Neuronal stem cell (in vitro differentiated cells): ENCODE data around the gene SH3TC2.

ENCODE experiments used
- DNase-seq: peaks from one replicate; pipeline ENCODE4 v3.0.0-alpha.2; 2013; ENCODE audit warnings: low spot score
- H2AFZ ChIP-seq: one replicate; pipeline ENCODE4 v1.6.1; 2013; ENCODE audit warnings: mild to moderate bottlenecking, low read length, inconsistent platforms
- H2AK5ac ChIP-seq: 2 replicates; pipeline ENCODE4 v1.6.1; 2013; ENCODE audit warnings: low read depth, mild to moderate bottlenecking, inconsistent platforms, low read length, moderate library complexity, mixed read lengths
- H2BK120ac ChIP-seq: 2 replicates; pipeline ENCODE4 v1.6.1; 2013; ENCODE audit warnings: low read depth, mild to moderate bottlenecking, inconsistent platforms, low read length, moderate library complexity, mixed read lengths
- H2BK12ac ChIP-seq: one replicate; pipeline ENCODE4 v1.6.1; 2013; ENCODE audit warnings: low read length, inconsistent platforms
- H2BK15ac ChIP-seq: 2 replicates; pipeline ENCODE4 v1.6.1; 2013; ENCODE audit warnings: mild to moderate bottlenecking, low read length, inconsistent platforms, mixed read lengths
- H2BK5ac ChIP-seq: one replicate; pipeline ENCODE4 v1.6.1; 2013; ENCODE audit warnings: inconsistent platforms, mild to moderate bottlenecking, low read length, moderate library complexity
- H3K14ac ChIP-seq: one replicate; pipeline ENCODE4 v1.6.1; 2013; ENCODE audit warnings: low read length, inconsistent platforms
- H3K18ac ChIP-seq: 2 replicates; pipeline ENCODE4 v1.6.1; 2013; ENCODE audit warnings: low read length, inconsistent platforms
- H3K23ac ChIP-seq: 2 replicates; pipeline ENCODE4 v1.6.1; 2013; ENCODE audit warnings: low read depth, mild to moderate bottlenecking, mixed read lengths, low read length, inconsistent platforms; ENCODE audit not compliant: poor library complexity
- H3K27ac ChIP-seq: replicated peaks from 3 replicates; pipeline ENCODE4 v1.5.1; 2013; ENCODE audit warnings: low read length, inconsistent platforms
- H3K27me3 ChIP-seq, 3 experiments: 2 replicates each; pipeline ENCODE4 v1.6.1; 2013; ENCODE audit warnings: low read length in 3 of 3, mild to moderate bottlenecking in 2 of 3, inconsistent platforms in 1 of 3, low read depth in 1 of 3, mixed read lengths in 1 of 3, moderate library complexity in 1 of 3; ENCODE audit not compliant: control insufficient read depth in 3 of 3, insufficient read depth in 3 of 3
- H3K36me3 ChIP-seq, 2 donors: replicated peaks in 1 of 2; 2 replicates each; pipeline ENCODE4 v1.6.1; 2013; ENCODE audit warnings: low read length in 2 of 2; ENCODE audit not compliant: control insufficient read depth in 2 of 2, insufficient read depth in 2 of 2
- H3K4ac ChIP-seq: 2 replicates; pipeline ENCODE4 v1.6.1; 2013; ENCODE audit warnings: inconsistent platforms, mild to moderate bottlenecking, low read length, moderate library complexity
- H3K4me1 ChIP-seq, 2 donors: 1 replicate in 1 of 2; 2 replicates in 1 of 2; pipeline ENCODE4 v1.6.1; 2013; ENCODE audit warnings: low read length in 2 of 2, low read depth in 1 of 2; ENCODE audit not compliant: control insufficient read depth in 2 of 2, insufficient read depth in 1 of 2
- H3K4me2 ChIP-seq: one replicate; pipeline ENCODE4 v1.6.1; 2013; ENCODE audit warnings: mild to moderate bottlenecking, low read length, inconsistent platforms; ENCODE audit not compliant: insufficient read depth, poor library complexity, severe bottlenecking
- H3K4me3 ChIP-seq, 2 donors: 2 replicates each; pipeline ENCODE4 v1.5.1; 2013; ENCODE audit warnings: low read length in 2 of 2, mild to moderate bottlenecking in 2 of 2, inconsistent platforms in 1 of 2, moderate library complexity in 1 of 2
- H3K79me1 ChIP-seq: one replicate; pipeline ENCODE4 v1.6.1; 2013; ENCODE audit warnings: low read depth, mild to moderate bottlenecking, inconsistent platforms, low read length, moderate library complexity
- H3K9ac ChIP-seq: one replicate; pipeline ENCODE4 v1.6.1; 2013; ENCODE audit warnings: mild to moderate bottlenecking, low read depth, low read length, inconsistent platforms; ENCODE audit not compliant: poor library complexity
- H3K9me3 ChIP-seq, 2 donors: replicated peaks in 1 of 2; 2 replicates each; pipeline versions ENCODE3 to v1.6.1; 2013; ENCODE audit warnings: low read length in 2 of 2, mild to moderate bottlenecking in 2 of 2, inconsistent platforms in 1 of 2, low read depth in 1 of 2, mixed read lengths in 1 of 2, moderate library complexity in 1 of 2; ENCODE audit not compliant: control insufficient read depth in 2 of 2, insufficient read depth in 1 of 2
- H4K8ac ChIP-seq: one replicate; pipeline ENCODE4 v1.6.1; 2013; ENCODE audit warnings: low read depth, mild to moderate bottlenecking, inconsistent platforms, low read length, moderate library complexity
- H4K91ac ChIP-seq: one replicate; pipeline ENCODE4 v1.6.1; 2013; ENCODE audit warnings: low read length, low read depth, mild to moderate bottlenecking, inconsistent platforms; ENCODE audit not compliant: poor library complexity
- WGBS, 2 donors: extraction: QIAGEN DNeasy Blood & Tissue Kit; methylation state at CpG; one replicate each; pipeline ENCODE4 v1.1.7; 2013; ENCODE audit warnings: missing lambda C conversion rate in 2 of 2, mixed read lengths in 1 of 2; ENCODE audit not compliant: insufficient read length in 2 of 2, insufficient replicate concordance in 1 of 2; ENCODE audit errors: extremely low coverage in 2 of 2; 5-methylcytosine and 5-hydroxymethylcytosine counted together

The SH3TC2 gene

GRCh38 chr5:148968311-148968710, 94.6 kb downstream of the SH3TC2 start:
- H3K4me3 ChIP-seq, result no peak overlapping the region
- H3K79me1 ChIP-seq, result no peaks in the 10 kb centered on the region
- no peak overlapping the region for H2BK5ac ChIP-seq
- H3K27ac ChIP-seq, result no peak overlapping the region
- H3K4me2 ChIP-seq, result no peak overlapping the region
- H2AK5ac ChIP-seq, result no peak overlapping the region
- H3K36me3 ChIP-seq, result no peaks in the 10 kb centered on the region
- H3K14ac ChIP-seq, result no peak overlapping the region
- no peak overlapping the region for H2BK12ac ChIP-seq
- H2AFZ ChIP-seq, result no peak overlapping the region
- no peaks in the 10 kb centered on the region for H3K9me3 ChIP-seq
- no peak overlapping the region for H2BK15ac ChIP-seq
- no peak for DNase-seq
- H3K4ac ChIP-seq, result no peak overlapping the region
- H3K4me1 ChIP-seq, result peaks cover 0 to 2% of the 10 kb centered on the region in 2 donors
- no peak overlapping the region for H2BK120ac ChIP-seq
- H3K27me3 ChIP-seq, result no peaks in the 10 kb centered on the region
- whole genome bisulfite sequencing, 2 donors, result no CpG with 5 or more reads among the region's 2 CpGs
- H3K18ac ChIP-seq, result no peak overlapping the region
- H3K9ac ChIP-seq, result no peak overlapping the region
- H3K23ac ChIP-seq, result no peak overlapping the region
- no peak overlapping the region for H4K8ac ChIP-seq
- no peak overlapping the region for H4K91ac ChIP-seq

GRCh38 chr5:148967783-148968182, 95.1 kb downstream of the SH3TC2 start:
- H2BK120ac ChIP-seq, result no peak overlapping the region
- no peak overlapping the region for H4K91ac ChIP-seq
- H3K79me1 ChIP-seq, result no peaks in the 10 kb centered on the region
- H3K4me2 ChIP-seq, result no peak overlapping the region
- no peak overlapping the region for H3K18ac ChIP-seq
- no CpG with 5 or more reads among the region's 4 CpGs for WGBS, 2 donors
- no peaks in the 10 kb centered on the region for H3K36me3 ChIP-seq
- no peak overlapping the region for H3K9ac ChIP-seq
- H2AK5ac ChIP-seq, result no peak overlapping the region
- no peak overlapping the region for H2BK15ac ChIP-seq
- no peak for DNase-seq
- H2BK5ac ChIP-seq, result no peak overlapping the region
- no peak overlapping the region for H3K23ac ChIP-seq
- H3K27ac ChIP-seq, result no peak overlapping the region
- H2AFZ ChIP-seq, result no peak overlapping the region
- H3K4ac ChIP-seq, result no peak overlapping the region
- H3K4me1 ChIP-seq, result peaks cover 0 to 2% of the 10 kb centered on the region in 2 donors
- no peak overlapping the region for H2BK12ac ChIP-seq
- H3K14ac ChIP-seq, result no peak overlapping the region
- H3K27me3 ChIP-seq, result no peaks in the 10 kb centered on the region
- H4K8ac ChIP-seq, result no peak overlapping the region
- H3K9me3 ChIP-seq, result no peaks in the 10 kb centered on the region
- H3K4me3 ChIP-seq, result no peak overlapping the region

GRCh38 chr5:148966938-148967337, 95.9 kb downstream of the SH3TC2 start:
- no peak overlapping the region for H2BK5ac ChIP-seq
- H3K23ac ChIP-seq, result no peak overlapping the region
- H2BK12ac ChIP-seq, result no peak overlapping the region
- no peak overlapping the region for H2BK120ac ChIP-seq
- no peak overlapping the region for H3K9ac ChIP-seq
- H3K4me1 ChIP-seq, result no peaks in the 10 kb centered on the region
- no peaks in the 10 kb centered on the region for H3K79me1 ChIP-seq
- H3K4ac ChIP-seq, result no peak overlapping the region
- no peak overlapping the region for H3K14ac ChIP-seq
- no peak overlapping the region for H2AK5ac ChIP-seq
- H3K18ac ChIP-seq, result no peak overlapping the region
- no peak overlapping the region for H3K27ac ChIP-seq
- H2BK15ac ChIP-seq, result no peak overlapping the region
- no peak for DNase-seq
- H3K4me2 ChIP-seq, result no peak overlapping the region
- no peaks in the 10 kb centered on the region for H3K27me3 ChIP-seq
- no peak overlapping the region for H4K8ac ChIP-seq
- WGBS, 2 donors, result no CpG with 5 or more reads among the region's 2 CpGs
- H3K4me3 ChIP-seq, result no peak overlapping the region
- no peak overlapping the region for H2AFZ ChIP-seq
- no peaks in the 10 kb centered on the region for H3K9me3 ChIP-seq
- H4K91ac ChIP-seq, result no peak overlapping the region
- no peaks in the 10 kb centered on the region for H3K36me3 ChIP-seq

GRCh38 chr5:148966348-148966747, 96.5 kb downstream of the SH3TC2 start:
- no peak overlapping the region for H3K27ac ChIP-seq
- no peak overlapping the region for H4K91ac ChIP-seq
- no peak overlapping the region for H3K4me3 ChIP-seq
- H3K23ac ChIP-seq, result no peak overlapping the region
- H2BK12ac ChIP-seq, result peak overlapping the region; percentile 34
- no peak overlapping the region for H2BK15ac ChIP-seq
- H3K14ac ChIP-seq, result no peak overlapping the region
- no peak overlapping the region for H2BK5ac ChIP-seq
- no peak overlapping the region for H3K4ac ChIP-seq
- no peak overlapping the region for H2AK5ac ChIP-seq
- DNase-seq, result no peak
- H2BK120ac ChIP-seq, result no peak overlapping the region
- no peak overlapping the region for H3K9ac ChIP-seq
- no peaks in the 10 kb centered on the region for H3K27me3 ChIP-seq
- H2AFZ ChIP-seq, result no peak overlapping the region
- H3K4me2 ChIP-seq, result no peak overlapping the region
- H3K18ac ChIP-seq, result no peak overlapping the region
- WGBS, 2 donors, result no CpG with 5 or more reads among the region's 4 CpGs
- H3K4me1 ChIP-seq, result no peaks in the 10 kb centered on the region
- no peak overlapping the region for H4K8ac ChIP-seq
- no peaks in the 10 kb centered on the region for H3K36me3 ChIP-seq
- no peaks in the 10 kb centered on the region for H3K9me3 ChIP-seq
- no peaks in the 10 kb centered on the region for H3K79me1 ChIP-seq
